HepG2 (cell line): ENCODE results near the gene IGFLR1. TPM values are rescaled to one million over a fixed set of nuclear protein-coding genes. Genes with fewer than 3 reads are reported as not detected.
A peak's percentile ranks its signal among the peaks of the same experiment; 100 is the strongest.

ENCODE experiments used
- HMGXB4 ChIP-seq, 2 experiments: sonication (generic) in 1 of 2; formaldehyde crosslinking in 1 of 2; IDR thresholded peaks; 2 replicates each; pipeline versions ENCODE4 v1.4.0 to v1.6.1; 2018 to 2020; ENCODE audit warnings: missing genetic modification reagents in 2 of 2, borderline replicate concordance in 1 of 2, low read depth in 1 of 2, mild to moderate bottlenecking in 1 of 2, missing biosample characterization in 1 of 2
- MNT ChIP-seq: fragments of 450-650 bp; IDR thresholded peaks from 2 replicates; pipeline ENCODE4 v1.6.1; 2016
- MXI1 ChIP-seq: IDR thresholded peaks from 3 replicates; pipeline ENCODE4 v1.6.1; 2012; ENCODE audit warnings: low read depth, low read length, inconsistent platforms, borderline replicate concordance
- NR0B2 ChIP-seq: sonication (generic); formaldehyde crosslinking; IDR thresholded peaks from 2 replicates; pipeline ENCODE4 v1.4.0; 2020; ENCODE audit warnings: mild to moderate bottlenecking, missing genetic modification reagents
- RARG ChIP-seq: sonication (generic); formaldehyde crosslinking; IDR thresholded peaks from 2 replicates; pipeline ENCODE4 v1.4.0; 2020; ENCODE audit warnings: low read depth, mild to moderate bottlenecking, missing genetic modification reagents
- SAP130 ChIP-seq: IDR thresholded peaks from 2 replicates; pipeline ENCODE4 v1.6.1; 2016; ENCODE audit warnings: low read depth
- SP5 ChIP-seq: IDR thresholded peaks from 2 replicates; pipeline ENCODE4 v1.6.1; 2016; ENCODE audit warnings: low read depth, borderline replicate concordance
- ZKSCAN1 ChIP-seq: fragments of 150-350 bp; IDR thresholded peaks from 2 replicates; pipeline ENCODE4 v1.6.1; 2014; ENCODE audit warnings: low read length
- ZNF263 ChIP-seq: sonication (generic); formaldehyde crosslinking; IDR thresholded peaks from 2 replicates; pipeline ENCODE4 v1.4.0; 2020; ENCODE audit warnings: missing genetic modification reagents
- polyA plus RNA-seq, 8 experiments: library from polyadenylated mRNA; depleted of rRNA in 3 of 8; stranded (reverse) in 7 of 8; unstranded in 1 of 8; fragments of >200 nt; fragmentation: Illumina TruSeq in 4 of 8; extraction: Trizol in 4 of 8; gene quantifications; 2 replicates each; pipeline versions ENCODE4 v1.2.1 to v1.2.3, GENCODE V29; 2011 to 2016; ENCODE audit warnings: low read depth in 4 of 8, missing spikeins in 1 of 8, mixed read lengths in 1 of 8; ENCODE audit not compliant: insufficient read depth in 1 of 8
- total RNA-seq, 5 experiments: library from RNA; depleted of rRNA; stranded (reverse); fragments of >200 nt; fragmentation: Illumina TruSeq; extraction: Trizol; gene quantifications; 2 replicates each; pipeline ENCODE4 v1.2.3, GENCODE V29; 2016; ENCODE audit warnings: low read depth in 1 of 5

Gene IGFLR1
- total and polyA plus RNA-seq, 2 of the 13 experiments (the other 11 are each of a cell fraction or from before 2014, with no cell fraction given), result 5.4 to 8.9 TPM

GRCh38 chr19:35744430-35745327, 2.4 kb upstream of the IGFLR1 start (continued):
- TF ChIP-seq RARG (no peak), ZKSCAN1 (no peak), NR0B2 (peak; percentile 33; the same call in 1 of the 2 replicates), ZNF263 (CRISPR knock-in tag) (peak; percentile 31; the same call in 1 of the 2 replicates), MNT (peak; percentile 8; the same call in 1 of the 2 replicates), SAP130 (CRISPR knock-in tag) (peak; percentile 77), MXI1 (peak; percentile 89; the same call in 2 of the 3 replicates), SP5 (CRISPR knock-in tag) (no peak), HMGXB4 (CRISPR knock-in tag; IDR thresholded peaks at IDR 0.05; ENCODE audit: borderline replicate concordance in 1 of 2, low read depth in 1 of 2) (peak in 1 of 2 experiments; percentile 58; a peak in 1 of 4 replicates)
- TF ChIP-seq, all 625 proteins: peak for 71
